ENCODE results near the gene EME1. TPM values are rescaled to one million over a fixed set of nuclear protein-coding genes. Genes with fewer than 3 reads are reported as not detected.

The EME1 gene
- total and polyA plus RNA-seq, 2 of the 13 experiments (the other 11 are each of a cell fraction or from before 2014, with no cell fraction given): 20.7 to 24.6 TPM

GRCh38 chr17:50428831-50429424, 55.9 kb downstream of the EME1 start (continued):
- TF ChIP-seq REST (IDR thresholded peaks at IDR 0.05; ENCODE audit: borderline replicate concordance in 1 of 2, low read depth in 1 of 2, low read length in 2 of 2) (peak in 1 of 2 experiments; percentile 20; a peak in 1 of 4 replicates), FOXO1 (CRISPR knock-in tag; IDR thresholded peaks at IDR 0.05) (peak; percentile 97), GATAD2A (CRISPR knock-in tag; IDR thresholded peaks at IDR 0.05) (peak; percentile 99), MEIS1 (CRISPR knock-in tag; IDR thresholded peaks at IDR 0.05; ENCODE audit: borderline replicate concordance) (peak; percentile 86; the same call in 1 of the 2 replicates), ZNF230 (CRISPR knock-in tag; IDR thresholded peaks at IDR 0.05) (peak; percentile 43; the same call in 1 of the 2 replicates), ZNF713 (CRISPR knock-in tag; IDR thresholded peaks at IDR 0.05) (0 out of 2 replicates have a peak, but pooled peaks have one; percentile 24), ZNF512B (CRISPR knock-in tag; IDR thresholded peaks at IDR 0.05; ENCODE audit: borderline replicate concordance) (peak; percentile 90; the same call in 1 of the 2 replicates), FOXC1 (CRISPR knock-in tag; IDR thresholded peaks at IDR 0.05; ENCODE audit: borderline replicate concordance) (peak; percentile 85; the same call in 1 of the 2 replicates), ZNF124 (CRISPR knock-in tag; IDR thresholded peaks at IDR 0.05) (peak; percentile 98), ZNF543 (CRISPR knock-in tag; IDR thresholded peaks at IDR 0.05) (peak; percentile 93), SNAPC2 (CRISPR knock-in tag; IDR thresholded peaks at IDR 0.05) (peak; percentile 76; the same call in 1 of the 2 replicates), RCOR2 (CRISPR knock-in tag; IDR thresholded peaks at IDR 0.05) (peak; percentile 97), PCBP1 (IDR thresholded peaks at IDR 0.05; ENCODE audit: borderline replicate concordance, low read depth, low read length) (no peak), GTF3A (CRISPR knock-in tag; conservative IDR thresholded peaks at IDR 0.05) (peak; percentile 80; the same call in 1 of the 2 replicates), NCOR1 (IDR thresholded peaks at IDR 0.05; ENCODE audit: borderline replicate concordance, low read length) (peak; percentile 83; the same call in 1 of the 2 replicates), KMT2A (CRISPR knock-in tag; IDR thresholded peaks at IDR 0.05) (peak; percentile 84), NR2C2 (CRISPR knock-in tag; IDR thresholded peaks at IDR 0.05; ENCODE audit: borderline replicate concordance) (peak; percentile 77), ERF (CRISPR knock-in tag; IDR thresholded peaks at IDR 0.05) (peak; percentile 97), ZNF331 (CRISPR knock-in tag; IDR thresholded peaks at IDR 0.05) (peak; percentile 98), MXI1 (IDR thresholded peaks at IDR 0.05; ENCODE audit: borderline replicate concordance, low read depth, low read length) (peak; percentile 73; the same call in 2 of the 3 replicates), GLMP (CRISPR knock-in tag; IDR thresholded peaks at IDR 0.05; ENCODE audit: borderline replicate concordance) (no peak), GFI1 (CRISPR knock-in tag; IDR thresholded peaks at IDR 0.05; ENCODE audit: borderline replicate concordance) (peak; percentile 96), ZSCAN12 (CRISPR knock-in tag; IDR thresholded peaks at IDR 0.05) (no peak), HDAC1 (CRISPR knock-in tag; IDR thresholded peaks at IDR 0.05) (peak; percentile 78; the same call in 1 of the 2 replicates)
